ENCODE measurements around the gene AMPD3. TPM values are rescaled to one million over a fixed set of nuclear protein-coding genes. Genes with fewer than 3 reads are reported as not detected.

Gene AMPD3
- total RNA-seq, 1 experiment from 2014 or later: 17.4 TPM

DNA sequence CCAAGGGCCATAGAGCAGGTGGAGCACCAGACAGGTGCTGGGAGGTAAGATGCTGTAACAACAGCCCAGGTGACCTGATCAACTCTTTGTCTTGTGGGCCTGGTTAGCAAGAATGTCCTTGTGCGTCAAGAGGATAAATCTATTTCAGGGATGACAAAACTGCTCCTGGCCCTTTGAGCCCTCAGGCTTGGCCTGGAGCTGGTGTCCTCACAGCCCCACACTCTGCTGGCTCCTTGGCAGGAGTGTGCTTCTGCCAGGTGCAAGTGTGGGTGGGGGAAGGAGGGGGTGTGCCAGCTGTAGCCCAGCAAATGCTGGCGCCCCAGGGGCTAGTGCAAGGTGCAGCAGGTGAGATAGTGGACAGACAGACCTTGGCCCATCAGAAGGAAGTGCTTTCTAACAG is 19.5 kb downstream of the AMPD3 start:
- H3K4me2 ChIP-seq: no peak overlapping the region
- H3K9me3 ChIP-seq (ENCODE audit: insufficient read depth, low read depth): no peaks in the 10 kb centered on the region
- H2AFZ ChIP-seq: no peak overlapping the region
- no peak overlapping the region for H3K4me3 ChIP-seq
- H3K36me3 ChIP-seq (ENCODE audit: low read depth): no peaks in the 10 kb centered on the region
- H3K4me1 ChIP-seq (replicated peaks; ENCODE audit: insufficient read depth): no peaks in the 10 kb centered on the region
- H3K27ac ChIP-seq: no peak overlapping the region
- intact Hi-C loops (cut with micrococcal nuclease; ENCODE audit: unreplicated experiment): no loop called here
- DNase-seq: no peak
- POLR2A ChIA-PET (ENCODE audit: unreplicated experiment): no interaction called here
- no peaks in the 10 kb centered on the region for H3K27me3 ChIP-seq (ENCODE audit: insufficient read depth, low read depth)
- TF ChIP-seq, protein P1, sequence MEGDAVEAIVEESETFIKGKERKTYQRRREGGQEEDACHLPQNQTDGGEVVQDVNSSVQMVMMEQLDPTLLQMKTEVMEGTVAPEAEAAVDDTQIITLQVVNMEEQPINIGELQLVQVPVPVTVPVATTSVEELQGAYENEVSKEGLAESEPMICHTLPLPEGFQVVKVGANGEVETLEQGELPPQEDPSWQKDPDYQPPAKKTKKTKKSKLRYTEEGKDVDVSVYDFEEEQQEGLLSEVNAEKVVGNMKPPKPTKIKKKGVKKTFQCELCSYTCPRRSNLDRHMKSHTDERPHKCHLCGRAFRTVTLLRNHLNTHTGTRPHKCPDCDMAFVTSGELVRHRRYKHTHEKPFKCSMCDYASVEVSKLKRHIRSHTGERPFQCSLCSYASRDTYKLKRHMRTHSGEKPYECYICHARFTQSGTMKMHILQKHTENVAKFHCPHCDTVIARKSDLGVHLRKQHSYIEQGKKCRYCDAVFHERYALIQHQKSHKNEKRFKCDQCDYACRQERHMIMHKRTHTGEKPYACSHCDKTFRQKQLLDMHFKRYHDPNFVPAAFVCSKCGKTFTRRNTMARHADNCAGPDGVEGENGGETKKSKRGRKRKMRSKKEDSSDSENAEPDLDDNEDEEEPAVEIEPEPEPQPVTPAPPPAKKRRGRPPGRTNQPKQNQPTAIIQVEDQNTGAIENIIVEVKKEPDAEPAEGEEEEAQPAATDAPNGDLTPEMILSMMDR (conservative IDR thresholded peaks at IDR 0.05): no peak
- TF ChIP-seq EZH2 (IDR thresholded peaks at IDR 0.05; ENCODE audit: low read depth): no peak
- H4K20me1 ChIP-seq (ENCODE audit: insufficient read depth): no peaks in the 10 kb centered on the region
- H3K9me2 ChIP-seq (ENCODE audit: insufficient read depth): no peaks in the 10 kb centered on the region
- BruUV-seq (replicated peaks): no TSS peak
- no peaks in the 10 kb centered on the region for H3K79me2 ChIP-seq (ENCODE audit: low read depth)
- CTCF ChIA-PET: no interaction called here
- H3F3A ChIP-seq (ENCODE audit: insufficient read depth, low read depth): no peaks in the 10 kb centered on the region

DNA sequence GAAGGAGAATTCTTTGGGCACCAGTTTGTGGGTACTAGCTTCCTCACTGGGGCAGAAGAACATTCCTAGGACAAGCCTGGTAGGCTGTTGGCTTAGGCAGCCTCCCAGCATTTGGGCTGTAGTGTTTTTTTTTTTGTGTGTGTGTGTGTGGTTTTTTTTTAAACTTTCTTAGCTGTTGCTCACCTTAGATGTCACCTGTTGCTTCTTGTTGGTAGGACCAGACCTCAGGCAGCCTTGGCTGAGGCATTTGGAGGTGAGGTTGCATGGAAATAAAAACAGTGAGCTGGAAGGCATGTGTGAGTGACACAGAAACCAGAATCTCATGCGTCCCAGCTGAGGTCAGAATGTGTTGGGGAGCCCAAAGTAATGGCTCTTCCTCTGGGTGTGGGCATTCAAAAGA is 21.3 kb downstream of the AMPD3 start:
- ChIA-PET CTCF (no interaction called here), POLR2A (ENCODE audit: unreplicated experiment) (interaction anchor here (0.6 kb wide), 1 partner anchor 32 kb away, joined by 3 read pairs; no protein-coding TSS in a partner anchor)
- no peak for TF ChIP-seq EZH2 (IDR thresholded peaks at IDR 0.05; ENCODE audit: low read depth)
- TF ChIP-seq, protein P1 (conservative IDR thresholded peaks at IDR 0.05): no peak
- no peaks in the 10 kb centered on the region for H3K4me1 ChIP-seq (replicated peaks; ENCODE audit: insufficient read depth)
- H3K4me3 ChIP-seq: no peak overlapping the region
- BruUV-seq (replicated peaks): no TSS peak
- H4K20me1 ChIP-seq (ENCODE audit: insufficient read depth): no peaks in the 10 kb centered on the region
- intact Hi-C loops (cut with micrococcal nuclease; ENCODE audit: unreplicated experiment): no loop called here
- H3K9me2 ChIP-seq (ENCODE audit: insufficient read depth): no peaks in the 10 kb centered on the region
- no peak overlapping the region for H3K27ac ChIP-seq
- H3K79me2 ChIP-seq (ENCODE audit: low read depth): no peaks in the 10 kb centered on the region
- H2AFZ ChIP-seq: no peak overlapping the region
- H3K27me3 ChIP-seq (ENCODE audit: insufficient read depth, low read depth): no peaks in the 10 kb centered on the region
- no peak for DNase-seq
- H3F3A ChIP-seq (ENCODE audit: insufficient read depth, low read depth): no peaks in the 10 kb centered on the region
- H3K9me3 ChIP-seq (ENCODE audit: insufficient read depth, low read depth): no peaks in the 10 kb centered on the region
- H3K36me3 ChIP-seq (ENCODE audit: low read depth): no peaks in the 10 kb centered on the region
- no peak overlapping the region for H3K4me2 ChIP-seq

DNA sequence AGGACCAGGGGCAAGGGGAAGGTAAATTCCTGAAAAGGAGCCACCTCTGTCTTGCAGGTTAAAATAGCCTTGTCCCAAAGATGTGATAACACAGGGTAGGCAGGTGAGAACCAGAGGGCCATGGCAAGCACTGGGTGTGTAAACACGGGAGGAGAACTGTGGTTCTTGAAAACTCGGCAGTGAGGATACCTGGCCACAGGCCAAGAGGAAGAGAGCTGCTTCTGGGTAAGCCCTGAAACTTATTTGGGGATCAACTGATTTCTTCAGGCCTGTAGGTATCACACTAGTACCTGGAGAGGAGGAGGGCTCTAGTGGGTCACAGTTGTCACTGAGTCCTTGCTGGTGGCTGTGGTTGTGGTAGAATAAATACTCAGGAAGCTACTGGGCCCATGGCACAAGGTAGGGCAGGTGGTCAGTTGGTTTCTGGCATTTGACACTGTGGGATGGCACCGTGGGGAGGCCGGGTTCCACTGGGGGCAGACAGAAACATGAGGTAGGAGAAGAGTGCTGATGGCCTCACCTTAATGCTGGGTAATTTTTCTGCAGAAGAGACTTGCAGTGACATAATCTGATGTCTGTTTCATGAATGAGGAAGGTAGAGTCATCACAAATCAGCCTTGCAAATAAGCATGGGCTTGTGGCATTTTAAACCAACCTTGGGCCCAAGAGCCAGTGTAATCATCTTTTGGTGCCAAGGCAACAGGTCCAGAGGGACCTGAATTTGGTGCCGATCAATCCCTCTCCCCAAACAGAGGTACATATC is 22.0 kb downstream of the AMPD3 start:
- no TSS peak for BruUV-seq (replicated peaks)
- ChIA-PET CTCF (no interaction called here), POLR2A (ENCODE audit: unreplicated experiment) (no interaction called here)
- no peaks in the 10 kb centered on the region for H3K36me3 ChIP-seq (ENCODE audit: low read depth)
- H3K4me1 ChIP-seq (replicated peaks; ENCODE audit: insufficient read depth): no peaks in the 10 kb centered on the region
- DNase-seq: no peak
- TF ChIP-seq, protein P1 (conservative IDR thresholded peaks at IDR 0.05): no peak
- TF ChIP-seq EZH2 (IDR thresholded peaks at IDR 0.05; ENCODE audit: low read depth): no peak
- no peak overlapping the region for H2AFZ ChIP-seq
- H3K79me2 ChIP-seq (ENCODE audit: low read depth): no peaks in the 10 kb centered on the region
- intact Hi-C loops (cut with micrococcal nuclease; ENCODE audit: unreplicated experiment): no loop called here
- H3K9me2 ChIP-seq (ENCODE audit: insufficient read depth): no peaks in the 10 kb centered on the region
- no peaks in the 10 kb centered on the region for H3K9me3 ChIP-seq (ENCODE audit: insufficient read depth, low read depth)
- H3F3A ChIP-seq (ENCODE audit: insufficient read depth, low read depth): no peaks in the 10 kb centered on the region
- H3K4me3 ChIP-seq: no peak overlapping the region
- H4K20me1 ChIP-seq (ENCODE audit: insufficient read depth): no peaks in the 10 kb centered on the region
- H3K27ac ChIP-seq: no peak overlapping the region
- no peak overlapping the region for H3K4me2 ChIP-seq
- no peaks in the 10 kb centered on the region for H3K27me3 ChIP-seq (ENCODE audit: insufficient read depth, low read depth)
